Measurements from ENCODE around the gene XXYLT1. TPM values are rescaled to one million over a fixed set of nuclear protein-coding genes. Genes with fewer than 3 reads are reported as not detected.

Gene XXYLT1
- total and polyA plus RNA-seq, 7 donors: 2.5 to 13.8 (median 11.1) TPM

GRCh38 chr3:195239121-195239520 lies 31.8 kb downstream of the XXYLT1 start:
- TF ChIP-seq POLR2AphosphoS5 (IDR thresholded peaks at IDR 0.05) (no peak), CTCF (IDR thresholded peaks at IDR 0.05) (no peak), POLR2A (IDR thresholded peaks at IDR 0.05) (no peak), EP300 (IDR thresholded peaks at IDR 0.05) (no peak)
- DNase-seq: no peak
- H3K36me3 ChIP-seq: no peaks in the 10 kb centered on the region
- H3K27ac ChIP-seq: peak overlapping the region; percentile 54 to 94 (median 93)
- intact Hi-C loops (cut with DNase I): no loop called here
- H3K4me1 ChIP-seq: peaks cover 0 to 52% (median 37%) of the 10 kb centered on the region in 4 donors
- no peaks in the 10 kb centered on the region for H3K9me3 ChIP-seq
- H3K27me3 ChIP-seq: no peaks in the 10 kb centered on the region
- no peak overlapping the region for H3K4me3 ChIP-seq
- WGBS, 2 donors: 91 to 92% methylated on average over 3 of the region's 3 CpGs

GRCh38 chr3:195238586-195239118 lies 32.3 kb downstream of the XXYLT1 start:
- TF ChIP-seq POLR2AphosphoS5 (IDR thresholded peaks at IDR 0.05) (peak; percentile 96 to 99 (median 98)), CTCF (IDR thresholded peaks at IDR 0.05) (no peak), POLR2A (IDR thresholded peaks at IDR 0.05) (peak in 1 of 2 donors; percentile 20), EP300 (IDR thresholded peaks at IDR 0.05) (peak; percentile 99 to 100 (median 99))
- intact Hi-C loops (cut with DNase I): loop anchor here (1.0 kb wide), 1 partner anchor 83 kb away; no protein-coding TSS in a partner anchor
- Histone ChIP-seq H3K27me3 (no peaks in the 10 kb centered on the region), H3K27ac (peak overlapping the region; percentile 73 to 94 (median 93)), H3K4me1 (peaks cover 0 to 52% (median 37%) of the 10 kb centered on the region in 4 donors), H3K4me3 (no peak overlapping the region), H3K9me3 (no peaks in the 10 kb centered on the region), H3K36me3 (no peaks in the 10 kb centered on the region)
- WGBS, 2 donors: 70 to 86% methylated on average over 10 of the region's 10 CpGs
- DNase-seq: peak; percentile 96

GRCh38 chr3:195238081-195238571 lies 32.8 kb downstream of the XXYLT1 start:
- no peaks in the 10 kb centered on the region for H3K36me3 ChIP-seq
- 95% methylated on average over 12 of the region's 12 CpGs for WGBS, 2 donors
- DNase-seq: peak; percentile 63
- intact Hi-C loops (cut with DNase I): loop anchor here (1.0 kb wide), 1 partner anchor 83 kb away; no protein-coding TSS in a partner anchor
- H3K27me3 ChIP-seq: no peaks in the 10 kb centered on the region
- TF ChIP-seq POLR2AphosphoS5 (IDR thresholded peaks at IDR 0.05): no peak
- no peak for TF ChIP-seq EP300 (IDR thresholded peaks at IDR 0.05)
- TF ChIP-seq POLR2A (IDR thresholded peaks at IDR 0.05): no peak
- TF ChIP-seq CTCF (IDR thresholded peaks at IDR 0.05): no peak
- no peak overlapping the region for H3K4me3 ChIP-seq
- peak overlapping the region; percentile 73 to 94 (median 93) for H3K27ac ChIP-seq
- H3K9me3 ChIP-seq: no peaks in the 10 kb centered on the region
- H3K4me1 ChIP-seq: peaks cover 0 to 52% (median 37%) of the 10 kb centered on the region in 4 donors

GRCh38 chr3:195236801-195237570 lies 34.0 kb downstream of the XXYLT1 start:
- Histone ChIP-seq H3K36me3 (no peaks in the 10 kb centered on the region), H3K4me3 (no peak overlapping the region), H3K4me1 (peaks cover 0 to 52% (median 37%) of the 10 kb centered on the region in 4 donors), H3K27me3 (no peaks in the 10 kb centered on the region), H3K27ac (peak overlapping the region in 3 of 4 donors; percentile 93 to 94 (median 93)), H3K9me3 (no peaks in the 10 kb centered on the region)
- no peak for TF ChIP-seq EP300 (IDR thresholded peaks at IDR 0.05)
- no peak for TF ChIP-seq POLR2A (IDR thresholded peaks at IDR 0.05)
- TF ChIP-seq POLR2AphosphoS5 (IDR thresholded peaks at IDR 0.05): no peak
- no peak for TF ChIP-seq CTCF (IDR thresholded peaks at IDR 0.05)
- WGBS, 2 donors: 97% methylated on average over 10 of the region's 10 CpGs
- intact Hi-C loops (cut with DNase I): no loop called here
- peak; percentile 63 for DNase-seq
